WTC11 (cell line): Measurements from ENCODE around the gene CBX2. TPM values are rescaled to one million over a fixed set of nuclear protein-coding genes. Genes with fewer than 3 reads are reported as not detected.

ENCODE experiments used
- ATAC-seq: fragments of 200-7000 bp; cut with Tn5 transposase; 2 replicates; pipeline ENCODE4 v1.10.0; 2021; ENCODE audit warnings: mild to moderate bottlenecking, moderate library complexity
- CTCF ChIA-PET: fragments of 300-600 bp; sonication (Branson Sonifier 250); formaldehyde crosslinking; loops from one replicate; lab custom pipeline; 2021; ENCODE audit warnings: antibody characterized with exemption; lab: Charles Lee
- POLR2A ChIA-PET: fragments of 350-600 bp; sonication (Branson Sonifier 250); formaldehyde crosslinking; loops from one replicate; lab custom pipeline; 2021; ENCODE audit warnings: antibody characterized with exemption; lab: Charles Lee
- DNase-seq: peaks from one replicate; pipeline ENCODE4 v3.0.0; 2021; ENCODE audit warnings: low spot score
- H3K27ac Mint-ChIP-seq: 2 replicates; pipeline ENCODE4 v1.8.0; 2021; ENCODE audit warnings: mixed read lengths
- H3K27me3 Mint-ChIP-seq: 2 replicates; pipeline ENCODE4 v1.8.0; 2021; ENCODE audit warnings: low read depth, mild to moderate bottlenecking, moderate library complexity, mixed read lengths
- H3K36me3 Mint-ChIP-seq: 2 replicates; pipeline ENCODE4 v1.8.0; 2021; ENCODE audit warnings: mixed read lengths
- H3K4me1 Mint-ChIP-seq: 2 replicates; pipeline ENCODE4 v1.8.0; 2022; ENCODE audit warnings: mixed read lengths
- H3K4me3 Mint-ChIP-seq: 2 replicates; pipeline ENCODE4 v1.8.0; 2021; ENCODE audit warnings: mild to moderate bottlenecking, moderate library complexity, mixed read lengths
- H3K9me3 Mint-ChIP-seq: 2 replicates; pipeline ENCODE4 v1.8.0; 2021; ENCODE audit warnings: mixed read lengths
- AR ChIP-seq: fragments of 250-450 bp; sonication (Bioruptor Pico); IDR thresholded peaks from 2 replicates; pipeline ENCODE4 v1.9.0; 2021; ENCODE audit warnings: mild to moderate bottlenecking
- ARID4B ChIP-seq: sonication (generic); formaldehyde crosslinking; IDR thresholded peaks from 2 replicates; pipeline ENCODE4 v1.8.0; 2023; ENCODE audit warnings: missing genetic modification reagents, mild to moderate bottlenecking, borderline replicate concordance
- ATF2 ChIP-seq: sonication (generic); formaldehyde crosslinking; IDR thresholded peaks from 2 replicates; pipeline ENCODE4 v1.8.1; 2022; ENCODE audit warnings: low read depth, missing genetic modification reagents, borderline replicate concordance
- E2F1 ChIP-seq: sonication (generic); formaldehyde crosslinking; IDR thresholded peaks from 2 replicates; pipeline ENCODE4 v1.8.0; 2022; ENCODE audit warnings: mild to moderate bottlenecking, missing genetic modification reagents
- FOXJ3 ChIP-seq: sonication (generic); formaldehyde crosslinking; IDR thresholded peaks from 2 replicates; pipeline ENCODE4 v1.9.0; 2021; ENCODE audit warnings: missing genetic modification reagents, mild to moderate bottlenecking, borderline replicate concordance
- FOXP1 ChIP-seq: sonication (generic); formaldehyde crosslinking; IDR thresholded peaks from 2 replicates; pipeline ENCODE4 v1.8.0; 2022; ENCODE audit warnings: missing genetic modification reagents, mild to moderate bottlenecking, moderate library complexity, borderline replicate concordance
- GTF2I ChIP-seq: fragments of 250-450 bp; sonication (Bioruptor Pico); conservative IDR thresholded peaks from 2 replicates; pipeline ENCODE4 v1.4.0; 2021; ENCODE audit warnings: mild to moderate bottlenecking
- HMGXB4 ChIP-seq: sonication (generic); formaldehyde crosslinking; IDR thresholded peaks from 2 replicates; pipeline ENCODE4 v1.8.1; 2023; ENCODE audit warnings: mild to moderate bottlenecking, moderate library complexity, missing genetic modification reagents
- MAX ChIP-seq: sonication (generic); formaldehyde crosslinking; IDR thresholded peaks from 2 replicates; pipeline ENCODE4 v1.8.0; 2022; ENCODE audit warnings: mild to moderate bottlenecking, missing genetic modification reagents
- MLX ChIP-seq: sonication (generic); formaldehyde crosslinking; IDR thresholded peaks from 2 replicates; pipeline ENCODE4 v1.8.1; 2023; ENCODE audit warnings: mild to moderate bottlenecking, missing genetic modification reagents, moderate library complexity
- NFATC4 ChIP-seq: fragments of 250-450 bp; sonication (Bioruptor Pico); IDR thresholded peaks from 2 replicates; pipeline ENCODE4 v1.9.0; 2021; ENCODE audit warnings: mild to moderate bottlenecking
- NFYB ChIP-seq: sonication (generic); formaldehyde crosslinking; conservative IDR thresholded peaks from 2 replicates; pipeline ENCODE4 v1.8.0; 2022; ENCODE audit warnings: low read depth, missing genetic modification reagents
- PRDM15 ChIP-seq: sonication (generic); formaldehyde crosslinking; IDR thresholded peaks from 2 replicates; pipeline ENCODE4 v1.8.0; 2022; ENCODE audit warnings: missing genetic modification reagents
- PRRX2 ChIP-seq: fragments of 250-450 bp; sonication (Bioruptor Pico); IDR thresholded peaks from 2 replicates; pipeline ENCODE4 v1.8.0; 2021; ENCODE audit warnings: mild to moderate bottlenecking
- TEAD1 ChIP-seq: sonication (generic); formaldehyde crosslinking; IDR thresholded peaks from 2 replicates; pipeline ENCODE4 v1.8.0; 2022; ENCODE audit warnings: mild to moderate bottlenecking, missing genetic modification reagents
- ZBTB43 ChIP-seq: sonication (generic); formaldehyde crosslinking; IDR thresholded peaks from 2 replicates; pipeline ENCODE4 v1.8.1; 2023; ENCODE audit warnings: mild to moderate bottlenecking, missing genetic modification reagents
- ZNF138 ChIP-seq: sonication (generic); formaldehyde crosslinking; conservative IDR thresholded peaks from 2 replicates; pipeline ENCODE4 v1.8.1; 2022; ENCODE audit warnings: mild to moderate bottlenecking, moderate library complexity, missing genetic modification reagents
- total RNA-seq: library from RNA; stranded (reverse); gene quantifications from 3 replicates; pipeline ENCODE4 v1.2.3, GENCODE V29; 2021

Gene CBX2
- total RNA-seq, 1 experiment from 2014 or later: 85.5 TPM

GRCh38 chr17:79774561-79774975, 3.4 kb upstream of the CBX2 start:
- CTCF ChIA-PET: interaction anchor here (0.6 to 6.9 kb wide), 8 partner anchors 15 to 196 kb away, joined by 3 to 83 read pairs (median 6); partner anchors contain the start of gene CBX4
- H3K4me1 Mint-ChIP-seq: peaks cover 35% of the 10 kb centered on the region
- H3K9me3 Mint-ChIP-seq: no peaks in the 10 kb centered on the region
- POLR2A ChIA-PET: interaction anchor here (1.1 kb wide), 1 partner anchor 10 kb away, joined by 3 read pairs; no protein-coding TSS in a partner anchor
- TF ChIP-seq MAX (no peak), MLX (CRISPR knock-in tag) (no peak), ATF2 (CRISPR knock-in tag) (no peak), E2F1 (CRISPR knock-in tag) (no peak), GTF2I (CRISPR knock-in tag) (no peak), TEAD1 (CRISPR knock-in tag) (no peak), ZBTB43 (no peak), FOXP1 (CRISPR knock-in tag) (no peak), NFATC4 (CRISPR knock-in tag) (no peak), ARID4B (no peak), ZNF138 (no peak), HMGXB4 (CRISPR knock-in tag) (no peak), NFYB (CRISPR knock-in tag) (no peak), PRRX2 (no peak), AR (CRISPR knock-in tag) (no peak), PRDM15 (CRISPR knock-in tag) (no peak), FOXJ3 (CRISPR knock-in tag) (no peak)
- no peak for DNase-seq
- H3K27me3 Mint-ChIP-seq: peaks cover 15% of the 10 kb centered on the region
- no peak overlapping the region for H3K4me3 Mint-ChIP-seq
- peaks cover 1% of the 10 kb centered on the region for H3K36me3 Mint-ChIP-seq
- no peak for ATAC-seq
- H3K27ac Mint-ChIP-seq: peak overlapping the region; percentile 41; the same call in 1 of the 2 replicates
